Measurements from ENCODE around the gene TFAM.

DNA sequence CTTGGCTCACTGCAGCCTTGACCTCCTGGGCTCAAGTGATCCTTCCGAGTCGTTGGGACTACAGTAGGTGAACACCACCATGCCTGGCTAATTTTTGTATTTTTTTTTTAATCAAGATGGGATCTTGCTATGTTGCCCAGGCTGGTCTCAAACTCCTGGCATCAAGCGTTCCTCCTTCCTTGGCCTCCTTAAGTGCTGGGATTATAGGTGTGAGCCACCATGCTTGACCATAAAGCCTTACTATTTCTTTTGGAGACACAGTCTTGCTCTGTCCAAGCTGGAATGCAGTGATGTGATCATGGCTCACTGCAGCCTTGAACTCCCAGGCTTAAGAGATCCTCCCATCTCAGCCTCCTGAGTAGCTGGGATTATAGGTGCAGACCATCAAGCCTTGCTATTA lies 12.6 kb downstream of the TFAM start:
- TF ChIP-seq ZNF274 (IDR thresholded peaks at IDR 0.05; ENCODE audit: low read depth, low read length) (no peak), YY1 (IDR thresholded peaks at IDR 0.05; ENCODE audit: insufficient read depth, insufficient read length) (no peak)

All from NT2/D1 (cell line).